A549 (cell line): ENCODE data around the gene CA7. TPM values are rescaled to one million over a fixed set of nuclear protein-coding genes. Genes with fewer than 3 reads are reported as not detected.
A peak's percentile ranks its signal among the peaks of the same experiment; 100 is the strongest.

Experiments
- BHLHE40 ChIP-seq: IDR thresholded peaks from 2 replicates; pipeline ENCODE4 v1.6.1; 2012; ENCODE audit warnings: low read depth, low read length, inconsistent platforms
- CHD4 ChIP-seq: fragments of 200-600 bp; sonication (generic); IDR thresholded peaks from 2 replicates; pipeline ENCODE4 v1.6.1; 2016; ENCODE audit warnings: antibody characterized with exemption, mild to moderate bottlenecking, borderline replicate concordance
- ESRRA ChIP-seq: fragments of 150-350 bp; IDR thresholded peaks from 2 replicates; pipeline ENCODE4 v1.6.1; 2014; ENCODE audit warnings: mild to moderate bottlenecking, low read length, borderline replicate concordance
- FOSB ChIP-seq: fragments of 250-450 bp; sonication (Bioruptor Pico); IDR thresholded peaks from 2 replicates; pipeline ENCODE4 v1.5.0; 2020; ENCODE audit warnings: mild to moderate bottlenecking, moderate library complexity
- FOSL2 ChIP-seq, 2 experiments: fragments of 450-650 bp in 1 of 2; fragments of >200 bp in 1 of 2; sonication (Bioruptor Twin) in 1 of 2; formaldehyde crosslinking; IDR thresholded peaks; 2 replicates each; pipeline versions ENCODE4 v1.5.0 to v1.6.1; 2016 to 2020; ENCODE audit warnings: mild to moderate bottlenecking in 1 of 2, moderate library complexity in 1 of 2
- FOXS1 ChIP-seq: fragments of 250-450 bp; sonication (Bioruptor Pico); IDR thresholded peaks from 2 replicates; pipeline ENCODE4 v1.5.0; 2020; ENCODE audit warnings: mild to moderate bottlenecking, moderate library complexity
- HDAC2 ChIP-seq: fragments of 200-600 bp; sonication (generic); IDR thresholded peaks from 2 replicates; pipeline ENCODE4 v1.6.1; 2016
- HOXA7 ChIP-seq: fragments of 250-450 bp; sonication (Bioruptor Pico); IDR thresholded peaks from 2 replicates; pipeline ENCODE4 v1.5.0; 2020; ENCODE audit warnings: mild to moderate bottlenecking, moderate library complexity
- KDM1A ChIP-seq: fragments of 200-600 bp; sonication (generic); IDR thresholded peaks from 2 replicates; pipeline ENCODE4 v1.6.1; 2016; ENCODE audit warnings: low read depth, mild to moderate bottlenecking
- KDM5A ChIP-seq: fragments of 200-600 bp; sonication (generic); IDR thresholded peaks from 2 replicates; pipeline ENCODE4 v1.6.1; 2016; ENCODE audit warnings: antibody characterized with exemption, mild to moderate bottlenecking
- MAFK ChIP-seq: fragments of 450-650 bp; IDR thresholded peaks from 2 replicates; pipeline ENCODE4 v1.6.1; 2014; ENCODE audit not compliant: partially characterized antibody
- MYC ChIP-seq: IDR thresholded peaks from 2 replicates; pipeline ENCODE4 v1.6.1; 2012; ENCODE audit warnings: mild to moderate bottlenecking, inconsistent platforms, low read length, improper control_type of control experiment, borderline replicate concordance
- NPAS2 ChIP-seq: fragments of 250-450 bp; sonication (Bioruptor Pico); IDR thresholded peaks from 2 replicates; pipeline ENCODE4 v1.8.0; 2022; ENCODE audit warnings: mild to moderate bottlenecking, moderate library complexity, borderline replicate concordance
- NR3C1 ChIP-seq: fragments of >200 bp; sonication (Bioruptor Twin); formaldehyde crosslinking; IDR thresholded peaks from 3 replicates; pipeline ENCODE4 v1.6.1; 2017
- PHF8 ChIP-seq: fragments of 200-600 bp; sonication (generic); IDR thresholded peaks from 2 replicates; pipeline ENCODE4 v1.6.1; 2016; ENCODE audit warnings: low read depth, mild to moderate bottlenecking, antibody characterized with exemption, moderate library complexity, borderline replicate concordance
- RAD21 ChIP-seq, 2 experiments: fragments of >200 bp in 1 of 2; sonication (Bioruptor Twin) in 1 of 2; formaldehyde crosslinking in 1 of 2; IDR thresholded peaks in 1 of 2; conservative IDR thresholded peaks in 1 of 2; 2 replicates in 1 of 2; 3 replicates in 1 of 2; pipeline ENCODE4 v1.6.1; 2012 to 2018; ENCODE audit warnings: inconsistent platforms in 1 of 2
- RCOR1 ChIP-seq: fragments of 150-350 bp; IDR thresholded peaks from 2 replicates; pipeline ENCODE4 v1.6.1; 2014; ENCODE audit warnings: antibody characterized with exemption, low read length, low read depth
- RFX5 ChIP-seq: fragments of 450-650 bp; IDR thresholded peaks from 2 replicates; pipeline ENCODE4 v1.7.1; 2014; ENCODE audit warnings: antibody characterized with exemption, mild to moderate bottlenecking, moderate library complexity
- SMC3 ChIP-seq: fragments of >200 bp; sonication (Bioruptor Twin); formaldehyde crosslinking; IDR thresholded peaks from 3 replicates; pipeline ENCODE4 v1.6.1; 2018; ENCODE audit warnings: inconsistent platforms
- SREBF2 ChIP-seq: fragments of 450-650 bp; IDR thresholded peaks from 2 replicates; pipeline ENCODE4 v1.6.1; 2014; ENCODE audit warnings: mild to moderate bottlenecking, moderate library complexity
- TFCP2L1 ChIP-seq: fragments of 250-450 bp; sonication (Bioruptor Pico); IDR thresholded peaks from 2 replicates; pipeline ENCODE4 v1.5.0; 2021; ENCODE audit warnings: mild to moderate bottlenecking
- TP53 ChIP-seq: fragments of 250-450 bp; sonication (Bioruptor Pico); IDR thresholded peaks from 2 replicates; pipeline ENCODE4 v1.5.0; 2021; ENCODE audit warnings: mild to moderate bottlenecking, moderate library complexity
- ZC3H11A ChIP-seq: fragments of 450-650 bp; IDR thresholded peaks from 2 replicates; pipeline ENCODE4 v1.6.1; 2014; ENCODE audit warnings: antibody characterized with exemption, mild to moderate bottlenecking
- polyA plus RNA-seq, 4 experiments: library from polyadenylated mRNA; depleted of rRNA in 3 of 4; stranded (reverse); fragments of >200 nt; fragmentation: RNase III in 1 of 4; extraction: RNeasy Plus Mini Kit Qiagen cat#74134 plus additional on column Dnase treatment in 1 of 4; gene quantifications; 2 replicates in 3 of 4; 3 replicates in 1 of 4; pipeline ENCODE4 v1.2.3, GENCODE V29; 2011 to 2017
- TF ChIP-seq, protein P1 (sequence below): fragments of >200 bp; sonication (Bioruptor Twin); formaldehyde crosslinking; IDR thresholded peaks from 3 replicates; pipeline ENCODE4 v1.5.1; 2016
- TF ChIP-seq, protein P2 (sequence below): fragments of 250-450 bp; sonication (Bioruptor Pico); IDR thresholded peaks from 2 replicates; pipeline ENCODE4 v1.5.0; 2021; ENCODE audit warnings: mild to moderate bottlenecking, moderate library complexity, borderline replicate concordance
- TF ChIP-seq, protein P3 (sequence below): IDR thresholded peaks from 2 replicates; pipeline ENCODE4 v1.6.1; 2012
- TF ChIP-seq, protein P4 (sequence below): fragments of 450-650 bp; IDR thresholded peaks from 2 replicates; pipeline ENCODE4 v1.6.1; 2014; ENCODE audit warnings: antibody characterized with exemption
- TF ChIP-seq, protein P5 (sequence below): fragments of 150-350 bp; IDR thresholded peaks from 2 replicates; pipeline ENCODE4 v1.6.1; 2014; ENCODE audit warnings: low read depth, mild to moderate bottlenecking, low read length
- TF ChIP-seq, protein P6 (sequence below): fragments of >200 bp; sonication (Bioruptor Twin); formaldehyde crosslinking; IDR thresholded peaks from 3 replicates; pipeline ENCODE4 v1.6.1; 2016
- TF ChIP-seq, protein P7 (sequence below): fragments of >200 bp; sonication (Bioruptor Twin); formaldehyde crosslinking; IDR thresholded peaks from 2 replicates; pipeline ENCODE4 v1.6.1; 2016

The CA7 gene
- polyA plus RNA-seq, 2 of the 4 experiments (the other 2 are of a cell fraction) = not detected

DNA sequence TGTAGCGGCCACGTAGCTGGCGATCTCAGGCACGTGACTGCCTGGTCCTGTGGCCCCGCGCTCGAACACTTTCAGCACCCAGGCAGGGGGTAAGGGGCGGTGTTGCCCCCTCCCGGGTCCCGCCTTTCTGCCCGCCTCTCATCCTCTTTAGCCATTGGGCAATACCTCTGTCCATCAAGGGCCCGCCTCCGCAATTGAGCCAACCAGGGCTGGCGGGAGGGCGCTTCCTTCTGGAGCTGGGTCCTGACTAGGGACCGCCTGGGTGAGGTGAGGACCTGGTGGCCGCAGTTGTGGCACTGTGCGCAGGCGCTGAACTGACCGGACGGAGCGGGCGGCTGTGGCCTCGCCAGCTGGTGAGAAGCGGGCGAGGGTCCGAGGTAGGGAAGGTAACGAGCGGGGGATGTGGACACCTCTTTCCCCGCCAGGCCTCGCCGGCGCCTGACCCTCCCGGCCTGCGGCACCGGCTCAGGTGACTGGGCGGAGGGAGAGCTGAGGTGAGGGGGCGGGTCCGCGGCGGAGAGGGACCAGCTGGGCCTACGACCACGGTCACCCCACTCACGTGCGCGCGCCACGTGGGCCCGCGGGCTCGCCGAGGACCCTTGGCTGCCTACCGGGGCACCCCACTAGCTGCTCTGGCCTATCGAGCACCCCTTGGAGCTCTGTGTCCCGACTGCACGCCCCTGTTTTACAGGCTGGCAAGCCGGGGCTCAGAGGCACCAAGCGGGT lies 36.2 kb downstream of the CA7 start, which contains the start of gene PDP2 (continued):
- no peak for TF ChIP-seq TP53 (CRISPR knock-in tag)
- TF ChIP-seq SREBF2 = no peak
- TF ChIP-seq, protein P1, sequence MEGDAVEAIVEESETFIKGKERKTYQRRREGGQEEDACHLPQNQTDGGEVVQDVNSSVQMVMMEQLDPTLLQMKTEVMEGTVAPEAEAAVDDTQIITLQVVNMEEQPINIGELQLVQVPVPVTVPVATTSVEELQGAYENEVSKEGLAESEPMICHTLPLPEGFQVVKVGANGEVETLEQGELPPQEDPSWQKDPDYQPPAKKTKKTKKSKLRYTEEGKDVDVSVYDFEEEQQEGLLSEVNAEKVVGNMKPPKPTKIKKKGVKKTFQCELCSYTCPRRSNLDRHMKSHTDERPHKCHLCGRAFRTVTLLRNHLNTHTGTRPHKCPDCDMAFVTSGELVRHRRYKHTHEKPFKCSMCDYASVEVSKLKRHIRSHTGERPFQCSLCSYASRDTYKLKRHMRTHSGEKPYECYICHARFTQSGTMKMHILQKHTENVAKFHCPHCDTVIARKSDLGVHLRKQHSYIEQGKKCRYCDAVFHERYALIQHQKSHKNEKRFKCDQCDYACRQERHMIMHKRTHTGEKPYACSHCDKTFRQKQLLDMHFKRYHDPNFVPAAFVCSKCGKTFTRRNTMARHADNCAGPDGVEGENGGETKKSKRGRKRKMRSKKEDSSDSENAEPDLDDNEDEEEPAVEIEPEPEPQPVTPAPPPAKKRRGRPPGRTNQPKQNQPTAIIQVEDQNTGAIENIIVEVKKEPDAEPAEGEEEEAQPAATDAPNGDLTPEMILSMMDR = no peak
- TF ChIP-seq HOXA7 (CRISPR knock-in tag) = no peak
- peak; percentile 37; the same call in 1 of the 2 replicates for TF ChIP-seq NPAS2 (CRISPR knock-in tag)
- TF ChIP-seq, protein P2, sequence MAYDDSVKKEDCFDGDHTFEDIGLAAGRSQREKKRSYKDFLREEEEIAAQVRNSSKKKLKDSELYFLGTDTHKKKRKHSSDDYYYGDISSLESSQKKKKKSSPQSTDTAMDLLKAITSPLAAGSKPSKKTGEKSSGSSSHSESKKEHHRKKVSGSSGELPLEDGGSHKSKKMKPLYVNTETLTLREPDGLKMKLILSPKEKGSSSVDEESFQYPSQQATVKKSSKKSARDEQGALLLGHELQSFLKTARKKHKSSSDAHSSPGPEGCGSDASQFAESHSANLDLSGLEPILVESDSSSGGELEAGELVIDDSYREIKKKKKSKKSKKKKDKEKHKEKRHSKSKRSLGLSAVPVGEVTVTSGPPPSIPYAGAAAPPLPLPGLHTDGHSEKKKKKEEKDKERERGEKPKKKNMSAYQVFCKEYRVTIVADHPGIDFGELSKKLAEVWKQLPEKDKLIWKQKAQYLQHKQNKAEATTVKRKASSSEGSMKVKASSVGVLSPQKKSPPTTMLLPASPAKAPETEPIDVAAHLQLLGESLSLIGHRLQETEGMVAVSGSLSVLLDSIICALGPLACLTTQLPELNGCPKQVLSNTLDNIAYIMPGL (CRISPR knock-in tag) = no peak
- TF ChIP-seq RFX5 = 0 out of 2 replicates have a peak, but pooled peaks have one; percentile 8
- no peak for TF ChIP-seq ESRRA
- TF ChIP-seq HDAC2 = no peak
- TF ChIP-seq FOSB = no peak
- no peak for TF ChIP-seq TFCP2L1
- no peak for TF ChIP-seq CHD4
- TF ChIP-seq, protein P3, sequence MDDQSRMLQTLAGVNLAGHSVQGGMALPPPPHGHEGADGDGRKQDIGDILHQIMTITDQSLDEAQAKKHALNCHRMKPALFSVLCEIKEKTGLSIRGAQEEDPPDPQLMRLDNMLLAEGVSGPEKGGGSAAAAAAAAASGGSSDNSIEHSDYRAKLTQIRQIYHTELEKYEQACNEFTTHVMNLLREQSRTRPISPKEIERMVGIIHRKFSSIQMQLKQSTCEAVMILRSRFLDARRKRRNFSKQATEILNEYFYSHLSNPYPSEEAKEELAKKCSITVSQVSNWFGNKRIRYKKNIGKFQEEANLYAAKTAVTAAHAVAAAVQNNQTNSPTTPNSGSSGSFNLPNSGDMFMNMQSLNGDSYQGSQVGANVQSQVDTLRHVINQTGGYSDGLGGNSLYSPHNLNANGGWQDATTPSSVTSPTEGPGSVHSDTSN = peak; percentile 99
- 0 out of 2 replicates have a peak, but pooled peaks have one; percentile 19 for TF ChIP-seq BHLHE40
- TF ChIP-seq, protein P4, sequence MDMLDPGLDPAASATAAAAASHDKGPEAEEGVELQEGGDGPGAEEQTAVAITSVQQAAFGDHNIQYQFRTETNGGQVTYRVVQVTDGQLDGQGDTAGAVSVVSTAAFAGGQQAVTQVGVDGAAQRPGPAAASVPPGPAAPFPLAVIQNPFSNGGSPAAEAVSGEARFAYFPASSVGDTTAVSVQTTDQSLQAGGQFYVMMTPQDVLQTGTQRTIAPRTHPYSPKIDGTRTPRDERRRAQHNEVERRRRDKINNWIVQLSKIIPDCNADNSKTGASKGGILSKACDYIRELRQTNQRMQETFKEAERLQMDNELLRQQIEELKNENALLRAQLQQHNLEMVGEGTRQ = peak; percentile 73
- TF ChIP-seq, protein P5, sequence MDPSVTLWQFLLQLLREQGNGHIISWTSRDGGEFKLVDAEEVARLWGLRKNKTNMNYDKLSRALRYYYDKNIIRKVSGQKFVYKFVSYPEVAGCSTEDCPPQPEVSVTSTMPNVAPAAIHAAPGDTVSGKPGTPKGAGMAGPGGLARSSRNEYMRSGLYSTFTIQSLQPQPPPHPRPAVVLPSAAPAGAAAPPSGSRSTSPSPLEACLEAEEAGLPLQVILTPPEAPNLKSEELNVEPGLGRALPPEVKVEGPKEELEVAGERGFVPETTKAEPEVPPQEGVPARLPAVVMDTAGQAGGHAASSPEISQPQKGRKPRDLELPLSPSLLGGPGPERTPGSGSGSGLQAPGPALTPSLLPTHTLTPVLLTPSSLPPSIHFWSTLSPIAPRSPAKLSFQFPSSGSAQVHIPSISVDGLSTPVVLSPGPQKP = no peak
- no peak for TF ChIP-seq RAD21 (conservative IDR thresholded peaks at IDR 0.05 in 1 of 2, IDR thresholded peaks at IDR 0.05 in 1 of 2)
- peak; percentile 74; the same call in 1 of the 2 replicates for TF ChIP-seq MYC
- no peak for TF ChIP-seq KDM1A
- TF ChIP-seq, protein P6, sequence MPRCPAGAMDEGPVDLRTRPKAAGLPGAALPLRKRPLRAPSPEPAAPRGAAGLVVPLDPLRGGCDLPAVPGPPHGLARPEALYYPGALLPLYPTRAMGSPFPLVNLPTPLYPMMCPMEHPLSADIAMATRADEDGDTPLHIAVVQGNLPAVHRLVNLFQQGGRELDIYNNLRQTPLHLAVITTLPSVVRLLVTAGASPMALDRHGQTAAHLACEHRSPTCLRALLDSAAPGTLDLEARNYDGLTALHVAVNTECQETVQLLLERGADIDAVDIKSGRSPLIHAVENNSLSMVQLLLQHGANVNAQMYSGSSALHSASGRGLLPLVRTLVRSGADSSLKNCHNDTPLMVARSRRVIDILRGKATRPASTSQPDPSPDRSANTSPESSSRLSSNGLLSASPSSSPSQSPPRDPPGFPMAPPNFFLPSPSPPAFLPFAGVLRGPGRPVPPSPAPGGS = no peak
- TF ChIP-seq SMC3 = no peak
- no peak for TF ChIP-seq FOSL2 (IDR thresholded peaks at IDR 0.05)
- TF ChIP-seq FOSL2 (CRISPR knock-in tag; IDR thresholded peaks at IDR 0.05) = no peak
- no peak for TF ChIP-seq MAFK
- no peak for TF ChIP-seq FOXS1 (CRISPR knock-in tag)
- TF ChIP-seq PHF8 = peak; percentile 77
- no peak for TF ChIP-seq NR3C1
- TF ChIP-seq ZC3H11A = no peak
- TF ChIP-seq, protein P7, sequence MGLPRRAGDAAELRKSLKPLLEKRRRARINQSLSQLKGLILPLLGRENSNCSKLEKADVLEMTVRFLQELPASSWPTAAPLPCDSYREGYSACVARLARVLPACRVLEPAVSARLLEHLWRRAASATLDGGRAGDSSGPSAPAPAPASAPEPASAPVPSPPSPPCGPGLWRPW = no peak
- TF ChIP-seq RCOR1 = no peak
- TF ChIP-seq KDM5A = no peak
